Measurements from ENCODE around the gene FOXN1. TPM values are rescaled to one million over a fixed set of nuclear protein-coding genes. Genes with fewer than 3 reads are reported as not detected.
A peak's percentile ranks its signal among the peaks of the same experiment; 100 is the strongest.

Gene FOXN1
- total RNA-seq, 8 experiments from 2014 or later = 0.08 to 0.73 (median 0.66) TPM; not detected in 3

GRCh38 chr17:28495635-28496034 lies 10.5 kb upstream of the FOXN1 start:
- no peak for ATAC-seq (replicated peaks in 6 of 8)
- peaks cover 14 to 24% of the 10 kb centered on the region in 2 donors for H3K4me1 ChIP-seq (replicated peaks in 1 of 2)
- 84 to 100% (median 92%) methylated on average over 1 to 5 of the region's 8 CpGs; no CpG with 5 or more reads in 7 of the 10 experiments for WGBS, 10 experiments
- H3K4me3 ChIP-seq = no peak overlapping the region
- in situ Hi-C loops (cut with MboI; ENCODE audit: low pct_unique_long_range_greater_than_20kb in 2 of 9, low sequenced_read_pairs in 9 of 9, unreplicated experiment in 9 of 9) = loop anchor here in 4 of 9 experiments (5.0 to 25.0 kb wide), 4 partner anchors 42 to 108 kb away; partner anchors contain the start of genes ALDOC (in 1 of the 4) and SPAG5 (in 1 of the 4)
- no peak overlapping the region for H3K27ac ChIP-seq

- 20 to 77% methylated on average over 1 to 3 of the region's 9 CpGs; no CpG with 5 or more reads in 8 of the 10 experiments for whole genome bisulfite sequencing, 10 experiments
- Histone ChIP-seq H3K4me3 (no peak overlapping the region), H3K4me1 (replicated peaks in 1 of 2) (peaks cover 16 to 30% of the 10 kb centered on the region in 2 donors), H3K27ac (no peak overlapping the region)
- in situ Hi-C loops (cut with MboI; ENCODE audit: low pct_unique_long_range_greater_than_20kb in 2 of 9, low sequenced_read_pairs in 9 of 9, unreplicated experiment in 9 of 9) = loop anchor here in 4 of 9 experiments (5.0 to 25.0 kb wide), 4 partner anchors 39 to 111 kb away; partner anchors contain the start of genes ALDOC (in 1 of the 4) and SPAG5 (in 1 of the 4)
- ATAC-seq (replicated peaks in 6 of 8) = no peak
Measured at GRCh38 chr17:28497931-28498330, 8.2 kb upstream of the FOXN1 start.

GRCh38 chr17:28498652-28499363 lies 7.3 kb upstream of the FOXN1 start:
- in situ Hi-C loops (cut with MboI; ENCODE audit: low pct_unique_long_range_greater_than_20kb in 2 of 9, low sequenced_read_pairs in 9 of 9, unreplicated experiment in 9 of 9) = loop anchor here in 4 of 9 experiments (5.0 to 25.0 kb wide), 4 partner anchors 38 to 112 kb away; partner anchors contain the start of genes ALDOC (in 1 of the 4) and SPAG5 (in 1 of the 4)
- H3K27ac ChIP-seq = no peak overlapping the region
- H3K4me1 ChIP-seq (replicated peaks in 1 of 2) = peaks cover 7 to 22% of the 10 kb centered on the region in 2 donors
- no peak for ATAC-seq (replicated peaks in 6 of 8)
- H3K4me3 ChIP-seq = no peak overlapping the region
- WGBS, 10 experiments = 100% methylated on average over 2 of the region's 12 CpGs; no CpG with 5 or more reads in 9 of the 10 experiments

- WGBS, 10 experiments = 95 to 100% methylated on average over 1 to 4 of the region's 9 CpGs; no CpG with 5 or more reads in 8 of the 10 experiments
- Histone ChIP-seq H3K4me1 (replicated peaks in 1 of 2) (peaks cover 3 to 17% of the 10 kb centered on the region in 2 donors), H3K4me3 (no peak overlapping the region), H3K27ac (no peak overlapping the region)
- no peak for ATAC-seq (replicated peaks in 6 of 8)
- in situ Hi-C loops (cut with MboI; ENCODE audit: low pct_unique_long_range_greater_than_20kb in 2 of 9, low sequenced_read_pairs in 9 of 9, unreplicated experiment in 9 of 9) = loop anchor here in 4 of 9 experiments (5.0 to 25.0 kb wide), 4 partner anchors 38 to 112 kb away; partner anchors contain the start of genes ALDOC (in 1 of the 4) and SPAG5 (in 1 of the 4)
Measured at GRCh38 chr17:28499364-28499664, 6.8 kb upstream of the FOXN1 start.

DNA sequence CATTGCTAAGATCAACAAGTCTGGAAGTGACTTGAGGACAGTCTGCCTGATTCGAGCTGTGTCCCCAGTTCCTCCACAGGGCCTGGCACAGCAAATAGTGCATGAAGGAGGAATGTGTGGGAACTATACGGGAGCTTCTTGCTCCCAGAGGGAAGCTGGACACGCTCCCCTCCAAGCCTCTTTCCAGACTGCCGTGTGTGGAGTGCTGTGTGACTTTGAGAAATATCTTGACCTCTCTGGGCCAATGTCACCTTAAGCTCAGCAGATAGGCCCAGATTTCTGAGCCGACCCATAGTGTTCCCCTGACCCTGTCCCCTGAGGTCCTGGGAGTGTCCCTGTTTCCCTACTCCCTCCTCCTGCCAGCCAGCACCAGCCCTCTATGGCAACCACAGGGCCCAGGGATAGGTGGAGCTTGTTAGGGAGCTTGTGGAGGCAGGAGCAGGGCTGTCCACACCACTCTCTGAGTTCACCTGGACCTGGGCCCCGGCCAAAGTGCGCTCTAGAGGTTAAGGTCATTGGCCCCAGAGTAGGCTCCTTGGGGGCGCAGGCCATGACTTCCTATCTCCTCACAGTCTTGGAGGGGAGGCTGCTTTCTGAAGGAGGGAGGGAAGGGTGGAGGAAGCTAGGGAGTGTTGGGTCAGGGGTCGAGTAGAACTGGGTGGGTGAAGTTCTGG lies 6.3 kb upstream of the FOXN1 start:
- ATAC-seq (replicated peaks in 6 of 8) = no peak
- in situ Hi-C loops (cut with MboI; ENCODE audit: low pct_unique_long_range_greater_than_20kb in 2 of 9, low sequenced_read_pairs in 9 of 9, unreplicated experiment in 9 of 9) = loop anchor here in 4 of 9 experiments (5.0 to 25.0 kb wide), 4 partner anchors 37 to 113 kb away; partner anchors contain the start of genes ALDOC (in 1 of the 4) and SPAG5 (in 1 of the 4)
- peaks cover 3 to 13% of the 10 kb centered on the region in 2 donors for H3K4me1 ChIP-seq (replicated peaks in 1 of 2)
- H3K4me3 ChIP-seq = no peak overlapping the region
- H3K27ac ChIP-seq = no peak overlapping the region
- 60 to 90% (median 76%) methylated on average over 1 to 5 of the region's 9 CpGs; no CpG with 5 or more reads in 4 of the 10 experiments for WGBS, 10 experiments

- ATAC-seq (replicated peaks in 6 of 8) = peak; percentile 25 to 89 (median 65)
- H3K4me3 ChIP-seq = no peak overlapping the region
- peak overlapping the region in 1 of 2 donors; percentile 30 for H3K27ac ChIP-seq
- peaks cover 3 to 11% of the 10 kb centered on the region in 2 donors for H3K4me1 ChIP-seq (replicated peaks in 1 of 2)
- in situ Hi-C loops (cut with MboI; ENCODE audit: low pct_unique_long_range_greater_than_20kb in 2 of 9, low sequenced_read_pairs in 9 of 9, unreplicated experiment in 9 of 9) = no loop called here
- 33 to 87% (median 62%) methylated on average over 1 to 4 of the region's 13 CpGs; no CpG with 5 or more reads in 5 of the 10 experiments for WGBS, 10 experiments
Measured at GRCh38 chr17:28500712-28501379, 5.3 kb upstream of the FOXN1 start.

DNA sequence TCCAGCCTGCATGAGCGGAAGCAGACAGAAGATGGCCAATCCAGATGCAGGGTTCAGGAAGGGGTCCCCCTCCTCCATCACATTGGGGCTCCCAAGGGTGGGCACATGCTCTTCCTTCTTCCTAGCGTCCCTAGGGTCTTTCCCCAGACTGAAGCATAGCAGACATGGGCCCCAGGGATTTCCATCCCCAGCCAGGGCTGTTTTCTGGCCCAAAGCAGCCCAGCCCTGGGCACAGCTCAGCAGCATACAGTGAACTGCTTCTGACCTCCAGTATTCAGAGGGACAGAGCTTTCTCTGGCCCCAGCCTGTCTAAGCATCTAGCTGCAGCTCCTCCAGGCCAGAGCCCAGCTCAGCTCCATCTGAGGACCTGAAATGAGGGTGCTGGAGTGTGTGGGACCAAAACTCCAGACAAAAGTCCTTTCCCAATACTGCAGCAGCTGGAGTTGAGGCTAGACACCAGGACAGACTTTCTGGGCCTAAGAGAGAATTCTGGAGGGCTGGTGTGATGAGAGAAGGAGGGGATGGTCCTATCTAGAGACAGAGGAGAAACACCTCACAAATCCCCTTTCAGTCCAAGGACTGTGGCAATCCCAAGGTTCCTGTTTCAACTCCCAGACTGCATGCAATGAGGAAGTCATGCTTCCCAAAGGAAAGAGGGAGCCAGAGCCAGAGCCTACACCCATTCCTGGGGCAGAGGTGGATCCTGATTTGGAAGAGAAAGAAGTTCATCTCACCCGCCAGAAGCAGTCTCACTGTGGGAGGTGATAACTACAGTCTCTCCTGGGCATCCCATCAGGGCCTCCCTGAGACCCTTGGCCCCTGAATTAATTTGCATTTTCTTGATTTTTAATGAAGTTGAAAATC lies 4.5 kb upstream of the FOXN1 start:
- H3K27ac ChIP-seq = peak overlapping the region in 1 of 2 donors; percentile 6
- in situ Hi-C loops (cut with MboI; ENCODE audit: low pct_unique_long_range_greater_than_20kb in 2 of 9, low sequenced_read_pairs in 9 of 9, unreplicated experiment in 9 of 9) = no loop called here
- peaks cover 3 to 11% of the 10 kb centered on the region in 2 donors for H3K4me1 ChIP-seq (replicated peaks in 1 of 2)
- WGBS, 10 experiments = 14 to 80% (median 40%) methylated on average over 1 of the region's 3 CpGs; no CpG with 5 or more reads in 4 of the 10 experiments
- peak in 5 of 8 experiments; percentile 12 to 81 (median 55) for ATAC-seq (replicated peaks in 6 of 8)
- no peak overlapping the region for H3K4me3 ChIP-seq

- no peak overlapping the region for H3K27ac ChIP-seq
- in situ Hi-C loops (cut with MboI; ENCODE audit: low pct_unique_long_range_greater_than_20kb in 2 of 9, low sequenced_read_pairs in 9 of 9, unreplicated experiment in 9 of 9) = no loop called here
- H3K4me1 ChIP-seq (replicated peaks in 1 of 2) = peaks cover 3 to 11% of the 10 kb centered on the region in 2 donors
- no peak for ATAC-seq (replicated peaks in 6 of 8)
- H3K4me3 ChIP-seq = no peak overlapping the region
- WGBS, 10 experiments = 30 to 82% (median 49%) methylated on average over 1 to 3 of the region's 3 CpGs
Measured at GRCh38 chr17:28503420-28503819, 2.7 kb upstream of the FOXN1 start.

GRCh38 chr17:28506763-28507487 lies 777 bp downstream of the FOXN1 start:
- Histone ChIP-seq H3K4me3 (no peak overlapping the region), H3K4me1 (replicated peaks in 1 of 2) (no peaks in the 10 kb centered on the region), H3K27ac (no peak overlapping the region)
- ATAC-seq (replicated peaks in 6 of 8) = no peak
- in situ Hi-C loops (cut with MboI; ENCODE audit: low pct_unique_long_range_greater_than_20kb in 2 of 9, low sequenced_read_pairs in 9 of 9, unreplicated experiment in 9 of 9) = no loop called here
- 67 to 100% (median 80%) methylated on average over 1 to 7 of the region's 14 CpGs; no CpG with 5 or more reads in 3 of the 10 experiments for WGBS, 10 experiments

- peak in 3 of 8 experiments; percentile 67 to 85 (median 75) for ATAC-seq (replicated peaks in 6 of 8)
- H3K4me1 ChIP-seq (replicated peaks in 1 of 2) = no peaks in the 10 kb centered on the region
- no peak overlapping the region for H3K4me3 ChIP-seq
- H3K27ac ChIP-seq = no peak overlapping the region
- in situ Hi-C loops (cut with MboI; ENCODE audit: low pct_unique_long_range_greater_than_20kb in 2 of 9, low sequenced_read_pairs in 9 of 9, unreplicated experiment in 9 of 9) = no loop called here
- WGBS, 10 experiments = 40 to 100% (median 79%) methylated on average over 1 to 6 of the region's 24 CpGs; no CpG with 5 or more reads in 4 of the 10 experiments
Measured at GRCh38 chr17:28507567-28508203, 1.5 kb downstream of the FOXN1 start.

DNA sequence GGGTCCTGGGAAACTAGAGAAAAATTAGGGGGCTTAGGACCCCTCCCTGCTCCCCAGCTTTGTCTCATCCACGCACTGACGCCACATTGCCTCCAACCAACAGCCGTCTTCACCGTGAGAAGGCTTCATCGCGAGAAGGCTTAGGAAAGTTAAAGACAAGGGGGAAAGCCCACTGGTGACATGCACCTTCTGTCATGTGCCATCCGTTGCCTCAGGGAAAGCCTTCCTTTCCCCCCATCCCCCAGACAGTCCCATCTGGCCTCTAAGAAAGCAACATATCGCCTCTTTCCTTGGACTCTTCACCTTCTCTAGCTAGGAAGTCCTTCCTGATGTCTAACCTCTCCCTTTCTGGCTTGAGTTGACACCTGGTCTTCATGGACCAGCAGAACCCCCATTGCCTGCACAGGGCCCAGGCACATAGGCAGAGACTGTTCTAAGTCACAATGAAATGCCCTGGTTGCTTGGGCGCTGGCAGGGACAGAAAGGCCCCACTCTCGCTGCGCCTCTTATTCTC lies 2.1 kb downstream of the FOXN1 start:
- in situ Hi-C loops (cut with MboI; ENCODE audit: low pct_unique_long_range_greater_than_20kb in 2 of 9, low sequenced_read_pairs in 9 of 9, unreplicated experiment in 9 of 9) = no loop called here
- ATAC-seq (replicated peaks in 6 of 8) = peak in 2 of 8 experiments; percentile 14 to 39
- Histone ChIP-seq H3K4me3 (no peak overlapping the region), H3K27ac (no peak overlapping the region), H3K4me1 (replicated peaks in 1 of 2) (no peaks in the 10 kb centered on the region)
- 17 to 100% (median 75%) methylated on average over 1 to 8 of the region's 11 CpGs; no CpG with 5 or more reads in 2 of the 10 experiments for WGBS, 10 experiments
